ENCODE measurements around the gene IPO4. TPM values are rescaled to one million over a fixed set of nuclear protein-coding genes. Genes with fewer than 3 reads are reported as not detected.

Gene IPO4
- total RNA-seq, 2 donors from 2014 or later = 56.3 to 67.4 TPM

DNA sequence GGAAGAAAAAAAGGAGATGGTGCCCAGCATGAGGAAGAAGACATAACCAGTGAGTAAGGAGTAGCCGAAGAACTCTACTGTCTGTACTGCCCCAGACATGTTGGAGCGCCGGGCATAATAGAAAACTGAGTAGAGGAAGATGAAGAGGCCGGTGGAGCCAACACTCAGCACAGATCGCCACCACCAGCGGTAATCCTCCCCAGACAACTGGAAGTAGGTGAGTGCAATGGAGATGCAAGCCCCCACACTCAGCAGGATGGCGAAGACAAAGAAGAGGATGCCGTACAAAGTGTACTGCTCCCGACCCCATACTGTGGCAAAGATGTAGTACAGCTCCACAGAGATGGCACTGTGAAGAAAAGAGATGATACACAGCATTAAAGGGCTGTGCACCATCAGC is 844 bp upstream of the IPO4 start:
- DNase-seq = no peak
- WGBS, 2 experiments (ENCODE audit: insufficient coverage in 1 of 2, insufficient read length in 1 of 2) = 95% methylated on average over 9 of the region's 9 CpGs
- Histone ChIP-seq H3K27me3 (ENCODE audit: control insufficient read depth, insufficient read depth, low read length, poor library complexity, severe bottlenecking) (no peaks in the 10 kb centered on the region), H3K36me3 (ENCODE audit: control insufficient read depth, insufficient read depth, low read length) (peaks cover 70% of the 10 kb centered on the region), H3K9me3 (ENCODE audit: control insufficient read depth, low read length) (no peaks in the 10 kb centered on the region), H3K9ac (ENCODE audit: extremely low read depth, low read length, poor library complexity, severe bottlenecking) (no peak overlapping the region), H3K4me3 (ENCODE audit: low read length) (peak overlapping the region; percentile 89), H3K27ac (ENCODE audit: low read depth, low read length) (no peak overlapping the region), H3K4me1 (ENCODE audit: control insufficient read depth, insufficient read depth, low read length) (no peaks in the 10 kb centered on the region)
- peaks cover 6% of the 10 kb centered on the region for H3K4me1 Mint-ChIP-seq
- peaks cover 54% of the 10 kb centered on the region for H3K36me3 Mint-ChIP-seq (ENCODE audit: low read depth)
- H3K27me3 Mint-ChIP-seq (ENCODE audit: insufficient read depth) = no peaks in the 10 kb centered on the region
- TF ChIP-seq, protein P1, sequence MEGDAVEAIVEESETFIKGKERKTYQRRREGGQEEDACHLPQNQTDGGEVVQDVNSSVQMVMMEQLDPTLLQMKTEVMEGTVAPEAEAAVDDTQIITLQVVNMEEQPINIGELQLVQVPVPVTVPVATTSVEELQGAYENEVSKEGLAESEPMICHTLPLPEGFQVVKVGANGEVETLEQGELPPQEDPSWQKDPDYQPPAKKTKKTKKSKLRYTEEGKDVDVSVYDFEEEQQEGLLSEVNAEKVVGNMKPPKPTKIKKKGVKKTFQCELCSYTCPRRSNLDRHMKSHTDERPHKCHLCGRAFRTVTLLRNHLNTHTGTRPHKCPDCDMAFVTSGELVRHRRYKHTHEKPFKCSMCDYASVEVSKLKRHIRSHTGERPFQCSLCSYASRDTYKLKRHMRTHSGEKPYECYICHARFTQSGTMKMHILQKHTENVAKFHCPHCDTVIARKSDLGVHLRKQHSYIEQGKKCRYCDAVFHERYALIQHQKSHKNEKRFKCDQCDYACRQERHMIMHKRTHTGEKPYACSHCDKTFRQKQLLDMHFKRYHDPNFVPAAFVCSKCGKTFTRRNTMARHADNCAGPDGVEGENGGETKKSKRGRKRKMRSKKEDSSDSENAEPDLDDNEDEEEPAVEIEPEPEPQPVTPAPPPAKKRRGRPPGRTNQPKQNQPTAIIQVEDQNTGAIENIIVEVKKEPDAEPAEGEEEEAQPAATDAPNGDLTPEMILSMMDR (conservative IDR thresholded peaks at IDR 0.05) = no peak
- no peak overlapping the region for H3K27ac Mint-ChIP-seq
- H3K4me3 Mint-ChIP-seq = no peak overlapping the region
- no peaks in the 10 kb centered on the region for H3K9me3 Mint-ChIP-seq

DNA sequence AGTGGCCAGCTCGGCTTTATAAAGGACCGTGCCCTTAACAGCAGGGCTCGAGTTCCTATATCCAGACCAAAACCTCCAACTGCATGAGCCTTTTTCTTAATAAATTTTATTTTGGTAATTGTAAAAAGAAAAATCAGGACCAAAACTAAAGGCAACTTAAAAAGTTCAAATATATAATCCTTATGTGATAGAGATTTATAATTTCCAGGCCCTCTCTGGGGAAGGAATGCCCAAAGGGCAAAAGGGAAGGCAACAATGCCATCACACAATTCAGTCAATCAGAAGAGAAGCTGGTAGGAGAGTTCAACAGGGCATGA is 401 bp upstream of the IPO4 start:
- TF ChIP-seq, protein P1 (conservative IDR thresholded peaks at IDR 0.05) = no peak
- no peaks in the 10 kb centered on the region for H3K4me1 ChIP-seq (ENCODE audit: control insufficient read depth, insufficient read depth, low read length)
- Mint-ChIP-seq H3K4me3 (peak overlapping the region; percentile 89), H3K4me1 (peaks cover 6% of the 10 kb centered on the region), H3K27me3 (ENCODE audit: insufficient read depth) (no peaks in the 10 kb centered on the region), H3K36me3 (ENCODE audit: low read depth) (peaks cover 53% of the 10 kb centered on the region), H3K27ac (peak overlapping the region; percentile 3), H3K9me3 (no peaks in the 10 kb centered on the region)
- peak overlapping the region; percentile 89 for H3K4me3 ChIP-seq (ENCODE audit: low read length)
- no peak overlapping the region for H3K27ac ChIP-seq (ENCODE audit: low read depth, low read length)
- 11% methylated on average over 3 of the region's 3 CpGs; no CpG with 5 or more reads in 1 of the 2 experiments for WGBS, 2 experiments (ENCODE audit: insufficient coverage in 1 of 2, insufficient read length in 1 of 2)
- H3K9me3 ChIP-seq (ENCODE audit: control insufficient read depth, low read length) = no peaks in the 10 kb centered on the region
- DNase-seq = no peak
- H3K9ac ChIP-seq (ENCODE audit: extremely low read depth, low read length, poor library complexity, severe bottlenecking) = no peak overlapping the region
- no peaks in the 10 kb centered on the region for H3K27me3 ChIP-seq (ENCODE audit: control insufficient read depth, insufficient read depth, low read length, poor library complexity, severe bottlenecking)
- H3K36me3 ChIP-seq (ENCODE audit: control insufficient read depth, insufficient read depth, low read length) = peaks cover 71% of the 10 kb centered on the region

DNA sequence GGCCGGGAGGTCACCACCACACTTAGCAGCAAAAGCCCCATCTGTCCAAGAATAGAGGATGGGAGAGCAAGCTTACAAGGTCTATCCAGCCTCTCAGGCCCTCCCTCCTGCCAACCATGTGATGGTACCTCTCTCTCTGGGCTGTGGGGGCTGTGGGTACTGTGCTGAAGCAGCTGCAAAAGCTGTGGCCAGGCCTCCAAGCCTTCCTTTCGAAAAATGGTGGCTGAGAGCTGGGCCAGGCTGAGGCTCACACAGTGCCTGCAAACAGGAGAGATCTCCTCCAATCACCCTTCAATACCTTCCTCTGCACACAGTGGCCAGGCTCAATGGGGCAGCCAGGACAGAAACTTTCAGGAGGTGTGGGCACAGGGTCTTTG is 1.1 kb downstream of the IPO4 start:
- Histone ChIP-seq H3K9ac (ENCODE audit: extremely low read depth, low read length, poor library complexity, severe bottlenecking) (no peak overlapping the region), H3K4me3 (ENCODE audit: low read length) (peak overlapping the region; percentile 89), H3K27ac (ENCODE audit: low read depth, low read length) (no peak overlapping the region), H3K36me3 (ENCODE audit: control insufficient read depth, insufficient read depth, low read length) (peaks cover 73% of the 10 kb centered on the region), H3K27me3 (ENCODE audit: control insufficient read depth, insufficient read depth, low read length, poor library complexity, severe bottlenecking) (no peaks in the 10 kb centered on the region), H3K9me3 (ENCODE audit: control insufficient read depth, low read length) (no peaks in the 10 kb centered on the region), H3K4me1 (ENCODE audit: control insufficient read depth, insufficient read depth, low read length) (no peaks in the 10 kb centered on the region)
- WGBS, 2 experiments (ENCODE audit: insufficient coverage in 1 of 2, insufficient read length in 1 of 2) = 88 to 89% methylated on average over 1 to 2 of the region's 2 CpGs
- TF ChIP-seq, protein P1 (conservative IDR thresholded peaks at IDR 0.05) = no peak
- Mint-ChIP-seq H3K9me3 (no peaks in the 10 kb centered on the region), H3K4me3 (peak overlapping the region; percentile 89), H3K27me3 (ENCODE audit: insufficient read depth) (no peaks in the 10 kb centered on the region), H3K27ac (no peak overlapping the region), H3K36me3 (ENCODE audit: low read depth) (peaks cover 53% of the 10 kb centered on the region), H3K4me1 (peaks cover 6% of the 10 kb centered on the region)
- no peak for DNase-seq

All from endodermal cell (in vitro differentiated cells).